SKM-1 treated with dmso at 0.1 percent for 144 hours (cell line): Measurements from ENCODE around the gene CNOT2.
"Not testable (repeated sequence)": the region's sequence is repeated elsewhere in the genome, so short reads cannot be mapped to it uniquely, and the experiment has no call there.

Experiments used
- DNase-seq: peaks from one replicate; lab custom pipeline; 2025; ENCODE audit not compliant: unreplicated experiment; lab: John Stamatoyannopoulos, UW

Gene CNOT2

DNA sequence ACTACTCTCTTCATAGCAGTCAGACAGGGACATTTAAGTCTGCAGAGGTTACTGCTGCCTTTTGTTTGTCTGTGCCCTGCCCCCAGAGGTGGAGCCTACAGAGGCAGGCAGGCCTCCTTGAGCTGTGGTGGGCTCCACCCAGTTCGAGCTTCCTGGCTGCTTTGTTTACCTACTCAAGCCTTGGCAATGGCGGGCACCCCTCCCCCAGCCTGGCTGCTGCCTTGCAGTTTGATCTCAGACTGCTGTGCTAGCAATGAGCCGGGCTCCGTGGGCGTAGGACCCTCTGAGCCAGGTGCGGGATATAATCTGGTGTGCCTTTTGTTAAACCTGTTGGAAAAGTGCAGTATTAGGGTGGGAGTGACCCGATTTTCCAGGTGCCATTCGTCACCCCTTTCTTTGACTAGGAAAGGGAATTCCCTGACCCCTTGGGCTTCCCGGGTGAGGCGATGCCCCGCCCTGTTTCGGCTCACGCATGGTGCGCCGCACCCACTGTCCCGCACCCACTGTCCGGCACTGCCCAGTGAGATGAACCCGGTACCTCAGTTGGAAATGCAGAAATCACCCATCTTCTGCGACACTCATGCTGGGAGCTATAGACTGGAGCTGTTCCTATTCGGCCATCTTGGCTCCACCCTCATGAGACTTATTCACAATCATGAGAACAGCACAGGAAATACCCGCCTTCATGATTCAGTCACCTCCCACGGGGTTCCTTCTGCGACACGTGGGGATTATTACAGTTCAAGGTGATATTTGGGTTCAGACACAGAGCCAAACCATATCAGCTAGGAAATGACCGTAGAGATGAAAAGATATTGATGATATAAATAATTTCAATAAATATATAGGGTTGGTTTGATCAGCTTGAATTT, 61.7 kb downstream of the CNOT2 start:
- not testable (repeated sequence) for DNase-seq

DNA sequence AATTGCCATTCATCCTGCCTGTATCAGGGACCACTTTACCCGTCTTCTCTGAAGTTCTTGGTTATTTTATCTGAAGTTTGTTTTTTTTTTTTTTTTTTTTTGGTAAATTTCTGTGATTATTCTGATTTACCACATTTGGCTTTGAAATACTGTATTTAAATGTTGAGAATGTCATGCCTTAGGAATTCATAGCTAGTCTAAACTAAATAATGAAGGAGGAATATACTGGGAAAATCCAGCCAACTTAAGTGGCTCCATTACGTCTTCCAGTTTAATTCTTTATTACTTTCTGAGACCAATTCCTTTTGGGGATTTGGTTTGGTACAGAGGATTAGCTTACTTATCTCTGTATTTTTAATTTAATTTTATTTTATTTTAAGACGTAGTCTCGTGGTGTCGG, 62.6 kb downstream of the CNOT2 start:
- DNase-seq = no peak

DNA sequence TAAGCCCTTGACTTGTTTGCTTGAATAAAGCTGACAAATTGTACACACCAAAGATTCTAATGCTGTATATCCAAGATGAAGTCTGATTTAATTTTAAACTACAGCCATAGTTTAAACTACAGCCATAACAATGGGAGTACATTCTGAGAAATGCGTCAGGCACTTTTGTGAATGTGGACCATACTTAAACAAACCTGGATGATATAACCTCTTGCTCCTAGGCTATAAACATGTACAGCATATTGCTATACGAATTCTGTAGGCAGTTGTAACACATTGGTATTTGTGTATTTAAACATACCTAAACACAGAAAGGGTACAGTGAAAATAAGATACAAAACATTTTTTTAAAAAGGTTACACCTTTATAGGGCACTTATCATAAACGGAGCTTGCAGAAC, 63.4 kb downstream of the CNOT2 start:
- no peak for DNase-seq

DNA sequence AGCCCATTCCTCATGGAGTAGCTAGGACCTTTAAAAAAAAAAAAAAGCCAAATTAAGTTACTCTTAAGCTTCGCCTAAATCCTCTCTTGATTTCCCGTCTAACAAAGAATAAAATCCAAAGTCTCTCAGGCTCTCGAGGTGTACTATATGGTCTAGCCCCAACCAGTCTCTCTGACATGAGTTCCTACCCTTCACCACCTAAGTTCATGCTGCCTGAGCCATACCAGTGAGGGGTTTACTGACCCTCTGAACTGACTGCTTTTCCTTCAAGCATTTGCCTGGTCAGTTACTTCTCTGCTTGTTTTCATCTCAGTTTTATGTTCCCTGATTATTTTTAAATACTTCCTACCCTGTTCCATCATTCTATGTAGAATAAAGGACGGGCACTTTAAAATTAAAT, 64.6 kb downstream of the CNOT2 start:
- no peak for DNase-seq

DNA sequence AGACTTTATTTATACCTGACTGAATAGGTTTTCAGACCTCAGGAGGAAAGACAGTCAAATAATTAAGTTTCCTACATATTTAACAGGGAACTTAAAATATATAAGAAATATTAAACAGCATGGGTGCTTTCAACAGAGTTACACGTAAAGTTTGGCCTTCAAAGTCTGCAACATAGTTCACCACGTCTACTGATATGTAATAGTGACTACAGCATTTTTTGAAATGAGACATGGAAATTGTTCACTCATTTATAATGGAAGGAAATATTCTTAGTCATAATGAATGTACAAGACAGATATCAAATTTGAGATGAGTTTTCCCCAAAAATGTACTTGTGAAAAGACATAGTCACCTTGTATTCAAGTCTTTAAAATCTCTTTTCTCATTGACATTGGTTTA, 66.1 kb downstream of the CNOT2 start:
- DNase-seq = no peak

DNA sequence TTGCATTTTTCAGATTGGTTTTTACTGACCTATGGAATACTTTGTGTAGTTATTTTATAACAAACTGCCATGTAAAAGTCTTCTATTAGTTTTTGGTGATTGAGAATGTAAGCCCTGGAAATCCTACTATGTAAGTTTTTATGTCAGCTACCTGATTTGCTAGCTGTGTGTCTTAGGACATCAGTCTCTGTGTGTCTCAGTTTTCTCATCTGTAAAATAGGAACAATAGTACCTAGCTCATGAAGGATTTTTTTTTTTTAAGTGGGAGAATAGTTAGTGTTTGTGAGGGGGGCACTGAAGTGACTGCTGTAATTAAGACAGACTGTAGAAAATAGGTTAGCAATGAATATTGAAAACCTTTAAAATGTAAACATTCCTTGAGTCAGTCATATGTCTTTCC, 70.9 kb downstream of the CNOT2 start:
- DNase-seq = no peak

DNA sequence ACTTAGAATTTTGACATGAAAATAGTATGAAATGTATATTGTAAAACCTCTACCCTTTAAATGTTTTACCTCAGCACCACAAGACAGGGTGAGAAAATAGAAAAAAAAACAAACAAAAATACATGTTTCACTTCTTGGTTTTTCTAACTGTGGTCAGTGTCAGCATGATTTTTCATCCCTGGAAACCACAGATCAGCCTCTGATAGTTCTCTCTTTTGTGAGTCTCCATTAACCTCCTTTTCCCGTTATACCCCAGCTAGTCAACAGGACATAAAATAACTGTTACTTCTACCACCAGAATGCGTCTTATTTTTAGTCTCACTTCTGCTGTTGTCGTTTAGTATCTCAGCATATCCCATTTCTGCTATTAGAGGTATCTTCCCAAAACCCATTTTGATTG, 74.5 kb downstream of the CNOT2 start:
- no peak for DNase-seq

DNA sequence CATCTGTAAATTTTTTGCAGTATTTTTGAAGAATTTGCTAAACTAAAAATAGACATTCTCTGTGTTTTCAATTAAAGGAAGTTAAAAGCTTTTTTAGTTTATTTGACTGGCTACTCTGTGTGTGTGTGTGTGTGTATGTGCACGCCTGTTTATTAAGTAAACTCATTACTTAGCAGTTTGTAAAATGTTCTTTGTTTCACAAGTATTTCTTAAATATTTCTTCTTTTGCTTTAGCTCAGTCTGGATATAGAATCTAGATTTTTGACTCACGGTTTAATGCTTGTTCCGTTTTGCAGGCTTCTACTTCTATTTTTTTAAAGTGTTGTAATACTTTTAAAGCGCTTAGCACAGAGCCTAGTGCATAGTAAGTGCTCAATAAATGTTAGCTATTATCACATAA, 76.4 kb downstream of the CNOT2 start:
- DNase-seq = no peak

DNA sequence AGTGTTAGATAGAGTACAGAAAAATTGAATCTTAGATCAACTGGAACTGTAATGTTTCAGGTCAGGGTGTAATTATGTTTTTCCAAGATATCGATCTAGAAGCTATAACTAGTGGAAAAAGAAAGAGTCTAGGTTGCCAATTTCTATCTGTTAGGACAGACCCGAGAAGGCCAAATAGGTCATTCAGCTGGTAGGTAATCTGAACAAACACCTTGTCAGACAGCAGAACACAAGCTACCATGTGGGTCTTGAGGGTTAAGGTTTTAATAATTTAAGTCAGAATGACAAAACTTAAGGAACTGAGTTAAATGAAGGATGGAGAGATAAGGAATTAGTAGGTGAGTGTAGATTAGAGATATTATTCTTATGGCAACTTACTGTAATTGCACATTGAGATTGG, 78.0 kb downstream of the CNOT2 start:
- DNase-seq = no peak

DNA sequence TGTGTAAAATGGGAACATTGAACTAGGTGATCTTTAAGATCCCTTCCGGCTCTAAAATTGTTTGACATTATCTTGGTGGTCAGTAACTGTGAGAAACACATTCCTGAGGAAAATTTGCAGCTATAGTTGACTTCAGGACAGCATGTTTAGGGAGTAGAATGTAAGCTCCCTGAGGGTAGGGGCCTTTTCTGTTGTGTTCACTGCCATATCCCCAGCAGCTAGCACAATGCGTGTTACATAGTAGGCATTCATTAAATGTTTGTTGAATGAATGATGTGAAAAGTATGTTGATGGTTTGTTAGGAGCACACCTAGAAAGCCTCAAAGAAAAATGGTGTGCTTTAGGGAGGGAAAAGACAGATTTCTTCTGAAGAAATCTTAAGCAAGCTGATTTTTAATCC, 84.3 kb downstream of the CNOT2 start:
- no peak for DNase-seq

DNA sequence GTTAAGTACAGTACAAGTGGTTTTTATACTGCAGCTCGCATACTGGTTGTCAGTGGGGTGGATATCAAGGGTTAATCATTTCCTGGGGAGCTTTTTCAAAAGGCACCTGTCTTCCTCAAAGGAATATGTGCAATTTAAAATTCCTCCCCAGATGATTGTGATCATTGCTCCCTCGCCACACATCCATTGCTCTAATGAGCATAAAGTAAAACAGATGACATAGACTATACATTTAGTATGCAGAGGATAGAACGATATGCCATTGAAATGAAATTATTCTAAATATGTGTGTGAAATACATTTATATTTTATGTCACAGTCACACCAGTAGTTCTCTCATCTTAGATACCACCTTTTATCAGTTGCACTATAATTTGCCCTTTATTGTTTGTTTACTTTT, 86.5 kb downstream of the CNOT2 start:
- DNase-seq = no peak

DNA sequence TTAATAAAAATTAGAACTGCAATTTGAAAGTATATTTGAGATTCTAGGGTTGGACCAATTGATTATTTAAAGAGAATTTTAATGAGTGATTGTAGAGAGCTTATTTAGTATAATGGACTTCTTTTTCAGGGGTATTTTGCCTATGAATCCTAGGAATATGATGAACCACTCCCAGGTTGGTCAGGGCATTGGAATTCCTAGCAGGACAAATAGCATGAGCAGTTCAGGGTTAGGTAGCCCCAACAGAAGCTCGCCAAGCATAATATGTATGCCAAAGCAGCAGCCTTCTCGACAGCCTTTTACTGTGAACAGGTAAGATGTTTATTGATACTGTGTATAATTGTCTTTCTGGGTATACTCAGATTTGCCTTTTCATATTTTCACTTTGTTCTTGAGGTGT, 86.9 kb downstream of the CNOT2 start:
- DNase-seq = no peak

DNA sequence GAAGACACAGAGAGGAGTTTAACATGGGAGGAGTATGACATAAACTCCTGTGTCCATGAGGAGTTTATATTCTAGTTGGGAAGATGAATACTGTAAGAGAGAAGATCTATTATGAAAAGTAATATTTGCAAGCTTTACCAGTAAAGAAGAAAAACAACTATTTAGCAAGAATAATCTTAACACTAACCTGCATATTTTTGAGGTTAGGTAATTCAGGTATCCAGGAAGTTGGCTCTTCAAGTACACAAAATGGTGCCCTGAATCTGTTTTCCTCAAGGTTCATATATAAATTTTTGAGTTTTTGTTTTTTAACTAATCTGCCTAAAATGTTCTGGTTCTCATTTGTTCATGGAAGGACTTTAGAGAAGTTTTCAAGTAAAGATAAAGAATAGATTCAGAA, 89.0 kb downstream of the CNOT2 start:
- DNase-seq = no peak

DNA sequence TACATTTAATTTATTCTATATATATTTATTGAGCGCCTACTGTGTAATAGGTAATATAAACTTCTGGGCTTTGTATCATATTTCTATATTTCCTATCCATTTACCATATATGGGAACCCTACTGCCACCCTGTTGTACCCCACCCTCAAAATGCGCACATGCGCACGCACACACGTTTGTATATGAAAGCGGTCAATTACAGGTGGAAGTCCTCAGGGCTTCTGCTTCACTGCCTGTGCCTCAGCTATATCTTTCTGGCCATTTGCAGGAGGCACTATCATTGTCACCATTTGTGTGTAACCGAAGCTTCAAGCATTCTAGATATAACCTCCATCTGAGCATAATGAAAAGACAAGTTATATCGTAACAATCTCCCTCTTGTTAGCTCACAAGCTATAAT, 91.5 kb downstream of the CNOT2 start:
- no peak for DNase-seq

DNA sequence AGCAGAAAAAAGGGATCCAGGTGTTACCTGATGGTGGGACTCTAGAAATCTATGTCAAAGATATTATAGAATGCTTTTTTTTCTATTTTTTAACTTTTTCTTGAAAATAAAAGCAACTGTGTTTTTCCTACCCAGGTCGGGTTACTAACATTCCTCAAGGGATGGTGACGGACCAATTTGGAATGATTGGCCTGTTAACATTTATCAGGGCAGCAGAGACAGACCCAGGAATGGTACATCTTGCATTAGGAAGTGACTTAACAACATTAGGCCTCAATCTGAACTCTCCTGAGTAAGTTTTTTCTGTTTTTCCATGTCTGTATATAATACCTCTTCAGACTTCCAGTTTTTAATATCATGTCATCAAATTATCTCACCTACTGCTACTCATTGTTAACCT, 95.3 kb downstream of the CNOT2 start:
- DNase-seq = no peak

DNA sequence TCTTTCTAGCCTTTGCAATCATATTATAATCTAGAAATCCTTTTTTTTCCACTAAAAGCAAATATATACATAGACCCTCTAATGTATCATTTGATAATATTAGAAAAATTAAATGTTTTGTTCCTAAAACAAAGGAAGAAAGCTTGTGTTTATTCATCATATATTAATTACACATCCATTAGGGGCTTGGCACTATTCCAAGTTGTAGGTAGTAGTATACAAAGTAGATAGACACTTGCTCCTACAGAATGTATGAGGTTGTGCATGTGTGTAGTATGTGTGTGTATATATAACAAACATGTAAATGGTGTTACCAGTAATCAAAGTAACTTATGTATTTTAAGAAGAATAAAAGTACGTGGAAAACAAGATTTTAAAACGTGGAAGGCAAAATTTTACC, 107.8 kb downstream of the CNOT2 start:
- no peak for DNase-seq

DNA sequence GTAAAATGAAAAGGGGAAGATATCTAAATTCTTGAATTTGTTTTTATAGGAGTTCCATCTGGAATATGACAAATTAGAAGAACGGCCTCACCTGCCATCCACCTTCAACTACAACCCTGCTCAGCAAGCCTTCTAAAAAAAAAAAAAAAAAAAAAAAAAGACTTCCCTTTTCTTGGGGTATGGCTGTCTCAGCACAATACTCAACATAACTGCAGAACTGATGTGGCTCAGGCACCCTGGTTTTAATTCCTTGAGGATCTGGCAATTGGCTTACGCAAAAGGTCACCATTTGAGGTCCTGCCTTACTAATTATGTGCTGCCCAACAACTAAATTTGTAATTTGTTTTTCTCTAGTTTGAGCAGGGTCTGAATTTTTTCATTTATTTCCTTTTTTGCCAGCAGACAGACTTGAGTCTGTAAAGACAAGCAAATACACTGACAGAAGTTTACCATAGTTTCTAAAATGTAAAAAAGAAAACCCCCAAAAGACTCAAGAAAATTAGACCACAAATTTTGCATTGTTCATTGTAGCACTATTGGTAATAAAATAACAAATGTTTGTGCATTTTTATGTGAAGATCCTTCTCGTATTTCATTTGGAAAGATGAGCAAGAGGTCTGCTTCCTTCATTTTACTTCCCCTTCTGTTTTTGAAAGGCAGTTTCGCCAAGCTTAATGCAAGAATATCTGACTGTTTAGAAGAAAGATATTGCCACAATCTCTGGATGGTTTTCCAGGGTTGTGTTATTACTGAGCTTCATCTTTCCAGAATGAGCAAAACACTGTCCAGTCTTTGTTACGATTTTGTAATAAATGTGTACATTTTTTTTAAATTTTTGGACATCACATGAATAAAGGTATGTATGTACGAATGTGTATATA, 110.8 kb downstream of the CNOT2 start:
- DNase-seq = peak; percentile 33

DNA sequence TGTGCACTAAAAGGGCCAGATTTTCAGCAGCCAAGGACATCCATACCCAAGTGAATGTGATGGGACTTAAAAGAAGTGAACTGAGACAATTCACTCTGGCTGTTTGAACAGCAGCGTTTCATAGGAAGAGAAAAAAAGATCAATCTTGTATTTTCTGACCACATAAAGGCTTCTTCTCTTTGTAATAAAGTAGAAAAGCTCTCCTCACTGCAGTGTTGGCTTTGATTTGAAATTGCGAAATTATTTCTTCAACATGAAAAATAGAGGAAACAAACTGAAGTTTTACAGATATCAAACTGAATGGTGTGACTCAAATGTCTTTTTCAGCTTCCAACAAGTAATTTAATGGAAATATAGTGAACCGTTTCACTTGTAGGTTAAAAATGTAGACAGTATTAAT, 111.6 kb downstream of the CNOT2 start:
- no peak for DNase-seq

DNA sequence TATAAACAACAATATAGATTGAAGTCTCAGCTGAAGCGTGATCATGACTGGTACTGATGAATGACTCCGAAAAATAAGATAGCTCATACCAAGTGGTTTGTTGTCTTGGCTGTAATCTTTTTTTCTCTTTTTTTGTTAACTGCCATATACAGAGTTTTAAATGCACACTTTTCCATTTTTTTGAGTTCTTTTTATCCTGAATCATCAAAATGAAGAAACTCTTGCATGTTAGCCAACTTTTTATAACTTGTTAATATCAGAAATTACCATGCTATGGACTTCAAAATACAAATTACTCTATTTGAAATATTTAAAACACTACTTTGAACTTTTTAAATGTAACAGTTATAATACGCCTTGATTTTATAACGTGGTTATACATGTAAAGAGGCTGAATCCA, 112.7 kb downstream of the CNOT2 start:
- DNase-seq = no peak

DNA sequence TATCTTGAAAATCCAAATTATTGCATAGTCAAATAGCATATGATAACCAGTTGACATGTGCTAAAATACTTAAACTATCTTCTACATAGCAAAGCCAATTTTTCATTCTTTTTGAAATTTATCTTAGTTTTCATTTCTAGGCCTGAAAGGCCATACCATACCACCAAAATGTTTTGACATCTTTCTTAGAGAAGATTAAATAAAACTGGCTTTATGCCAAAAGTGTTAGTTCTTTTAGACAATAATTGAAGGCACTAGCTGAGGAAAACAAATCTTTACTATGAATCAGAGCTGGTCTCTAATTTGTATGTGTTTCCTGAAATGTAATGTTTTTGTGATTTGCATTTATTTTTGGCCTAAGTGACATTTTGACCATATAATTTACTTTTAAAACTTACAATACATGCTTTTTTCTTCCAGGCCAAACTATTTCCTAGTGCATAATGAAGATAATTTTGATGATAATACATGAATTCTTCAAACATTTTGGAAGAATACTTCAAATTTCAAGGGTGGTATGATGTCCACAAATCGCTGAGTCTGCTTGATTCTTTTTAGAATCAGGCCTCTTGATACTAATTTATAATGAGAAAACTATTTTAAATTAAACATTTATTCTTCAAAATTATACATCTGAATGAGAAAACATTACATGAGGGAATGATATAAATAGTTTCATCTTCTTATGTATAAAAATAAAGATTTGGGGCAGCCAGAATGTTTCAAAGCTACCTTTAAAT, 116.4 kb downstream of the CNOT2 start:
- DNase-seq = no peak

DNA sequence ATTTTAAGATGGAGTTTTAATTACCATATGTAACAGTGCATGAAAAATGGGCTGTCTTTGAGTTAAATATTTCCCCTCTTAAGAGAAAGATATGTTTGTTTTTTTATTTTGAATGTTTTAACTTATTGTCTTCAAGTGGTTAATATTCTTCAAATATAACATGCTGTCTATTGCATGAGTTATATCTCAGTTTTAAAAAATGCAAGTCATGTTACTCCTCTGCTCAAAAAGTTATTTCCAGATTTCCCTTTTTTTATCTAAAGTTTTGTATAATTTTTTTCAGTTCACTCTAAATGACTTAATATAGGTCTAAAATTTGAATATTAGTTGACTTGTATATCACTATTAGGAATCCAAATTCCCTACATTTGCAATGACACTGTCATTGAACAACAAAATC, 117.0 kb downstream of the CNOT2 start:
- no peak for DNase-seq
